ELR (cell line): ENCODE data around the gene FAAP24.
"Not testable (repeated sequence)": the region's sequence is repeated elsewhere in the genome, so short reads cannot be mapped to it uniquely, and the experiment has no call there.

ENCODE experiments used
- DNase-seq: peaks from one replicate; pipeline ENCODE4 v3.0.0-alpha.2; 2015; ENCODE audit warnings: low read depth

FAAP24 gene

GRCh38 chr19:32998722-32999121 lies 26.7 kb downstream of the FAAP24 start:
- DNase-seq, result no peak

GRCh38 chr19:33000510-33000909 lies 28.5 kb downstream of the FAAP24 start:
- no peak for DNase-seq

GRCh38 chr19:33000910-33001309 lies 28.9 kb downstream of the FAAP24 start:
- DNase-seq, result no peak

GRCh38 chr19:33002126-33002865 lies 30.3 kb downstream of the FAAP24 start:
- not testable (repeated sequence) for DNase-seq

- not testable (repeated sequence) for DNase-seq
These were observed 31.5 kb downstream of the FAAP24 start for GRCh38 chr19:33003424-33004024.

GRCh38 chr19:33005440-33005839 lies 33.4 kb downstream of the FAAP24 start:
- no peak for DNase-seq

GRCh38 chr19:33008738-33009137 lies 36.7 kb downstream of the FAAP24 start:
- DNase-seq, result no peak

- not testable (repeated sequence) for DNase-seq
These were observed 38.8 kb downstream of the FAAP24 start for GRCh38 chr19:33010891-33011290.

- no peak for DNase-seq
These were observed 50.6 kb downstream of the FAAP24 start for GRCh38 chr19:33022472-33023116.

- no peak for DNase-seq
These were observed 52.4 kb downstream of the FAAP24 start for GRCh38 chr19:33024398-33024797.

- not testable (repeated sequence) for DNase-seq
These were observed 53.6 kb downstream of the FAAP24 start for GRCh38 chr19:33025468-33026238.

- not testable (repeated sequence) for DNase-seq
These were observed 54.6 kb downstream of the FAAP24 start for GRCh38 chr19:33026602-33027001.
